Measurements from ENCODE around the gene G2E3. TPM values are rescaled to one million over a fixed set of nuclear protein-coding genes. Genes with fewer than 3 reads are reported as not detected.
A peak's percentile ranks its signal among the peaks of the same experiment; 100 is the strongest.

Gene G2E3
- polyA plus RNA-seq, 1 experiment = 7.5 TPM

- DNase-seq (ENCODE audit: low read depth) = no peak
- TF ChIP-seq CTCF (IDR thresholded peaks at IDR 0.05; ENCODE audit: insufficient read depth, low read depth, low read length) = no peak
- Histone ChIP-seq H3K27me3 (ENCODE audit: control insufficient read depth, insufficient read depth, low read length) (no peaks in the 10 kb centered on the region), H3K36me3 (ENCODE audit: control insufficient read depth, insufficient read depth, low read length) (0 out of 2 replicates have a peak, but pooled peaks cover 2% of the 10 kb centered on the region), H3K4me3 (ENCODE audit: low read depth, low read length) (no peak overlapping the region)
- CTCF ChIA-PET = no interaction called here
- POLR2A ChIA-PET = no interaction called here
These were observed 55.2 kb downstream of the G2E3 start for GRCh38 chr14:30614155-30614554.

GRCh38 chr14:30620178-30620577 is 61.2 kb downstream of the G2E3 start:
- Histone ChIP-seq H3K4me3 (ENCODE audit: low read depth, low read length) (no peak overlapping the region), H3K27me3 (ENCODE audit: control insufficient read depth, insufficient read depth, low read length) (no peaks in the 10 kb centered on the region), H3K36me3 (ENCODE audit: control insufficient read depth, insufficient read depth, low read length) (no peaks in the 10 kb centered on the region)
- no peak for DNase-seq (ENCODE audit: low read depth)
- CTCF ChIA-PET = interaction anchor here (2.1 kb wide), 1 partner anchor 9 kb away, joined by 5 read pairs; no protein-coding TSS in a partner anchor
- no peak for TF ChIP-seq CTCF (IDR thresholded peaks at IDR 0.05; ENCODE audit: insufficient read depth, low read depth, low read length)
- POLR2A ChIA-PET = no interaction called here

- H3K36me3 ChIP-seq (ENCODE audit: control insufficient read depth, insufficient read depth, low read length) = peaks cover 2% of the 10 kb centered on the region; the same call in 1 of the 2 replicates
- CTCF ChIA-PET = interaction anchor here (1.3 kb wide), 1 partner anchor 11 kb away, joined by 3 read pairs; no protein-coding TSS in a partner anchor
These were observed 62.5 kb downstream of the G2E3 start for GRCh38 chr14:30621354-30621939.

GRCh38 chr14:30621940-30622830 is 63.2 kb downstream of the G2E3 start, which contains the start of gene SCFD1:
Gene SCFD1, plus strand, starts transcription at chr14:30622319. Its CDS starts 20 bp downstream, at chr14:30622339.
- no peaks in the 10 kb centered on the region for H3K27me3 ChIP-seq (ENCODE audit: control insufficient read depth, insufficient read depth, low read length)
- H3K4me3 ChIP-seq (ENCODE audit: low read depth, low read length) = peak within 1 kb of the TSS; percentile 69
- peak; percentile 38 for DNase-seq (ENCODE audit: low read depth)
- no peak for TF ChIP-seq CTCF (IDR thresholded peaks at IDR 0.05; ENCODE audit: insufficient read depth, low read depth, low read length)
- H3K36me3 ChIP-seq (ENCODE audit: control insufficient read depth, insufficient read depth, low read length) = peaks cover 2% of the 10 kb centered on the region; the same call in 1 of the 2 replicates
- ChIA-PET POLR2A (interaction anchor here (0.9 kb wide), 1 partner anchor 32 kb away, joined by 3 read pairs; no protein-coding TSS in a partner anchor), CTCF (interaction anchor here (1.3 kb wide), 1 partner anchor 11 kb away, joined by 3 read pairs; no protein-coding TSS in a partner anchor)

More at GRCh38 chr14:30621354-30621939, 62.5 kb downstream of the G2E3 start:
- Histone ChIP-seq H3K27me3 (ENCODE audit: control insufficient read depth, insufficient read depth, low read length) (no peaks in the 10 kb centered on the region), H3K4me3 (ENCODE audit: low read depth, low read length) (peak overlapping the region; percentile 69)
- TF ChIP-seq CTCF (IDR thresholded peaks at IDR 0.05; ENCODE audit: insufficient read depth, low read depth, low read length) = no peak
- DNase-seq (ENCODE audit: low read depth) = no peak
- POLR2A ChIA-PET = interaction anchor here (0.9 kb wide), 1 partner anchor 33 kb away, joined by 3 read pairs; no protein-coding TSS in a partner anchor

Measured in BJ (cell line).